Urinary bladder (tissue), 4 donors: ENCODE results near the gene FBXO8. TPM values are rescaled to one million over a fixed set of nuclear protein-coding genes. Genes with fewer than 3 reads are reported as not detected.

Source experiments
- DNase-seq: peaks from one replicate; pipeline ENCODE4 v3.0.0-alpha.2; 2015; ENCODE audit errors: extremely low spot score
- H3K27ac ChIP-seq: one replicate; pipeline ENCODE4 v1.5.1; 2013; ENCODE audit warnings: low read depth, mild to moderate bottlenecking, moderate library complexity
- H3K36me3 ChIP-seq: one replicate; pipeline ENCODE4 v1.6.1; 2013; ENCODE audit warnings: mild to moderate bottlenecking, moderate library complexity; ENCODE audit not compliant: insufficient read depth
- H3K4me1 ChIP-seq: one replicate; pipeline ENCODE4 v1.6.1; 2013; ENCODE audit warnings: mild to moderate bottlenecking, moderate library complexity; ENCODE audit not compliant: insufficient read depth
- H3K4me3 ChIP-seq: one replicate; pipeline ENCODE4 v1.5.1; 2013; ENCODE audit warnings: low read depth, low read length
- WGBS: extraction: QIAGEN DNeasy Blood & Tissue Kit; methylation state at CpG from one replicate; pipeline ENCODE4 v1.1.7; 2013; 5-methylcytosine and 5-hydroxymethylcytosine counted together
- polyA plus RNA-seq: library from polyadenylated mRNA; stranded (reverse); fragments of 200-250 nt; gene quantifications from one replicate; pipeline ENCODE4 v1.2.3, GENCODE V29; 2013
- total RNA-seq: library from RNA; depleted of rRNA; stranded (reverse); fragments of >200 nt; gene quantifications from one replicate; pipeline ENCODE4 v1.2.3, GENCODE V29; 2014
- donor health status: healthy with polysubstance abuse.
- donor health status: healthy.

Gene FBXO8
- total and polyA plus RNA-seq, 2 donors: 33.6 to 69.4 TPM

GRCh38 chr4:174217273-174218126, 66.0 kb downstream of the FBXO8 start:
- Histone ChIP-seq H3K27ac (no peak overlapping the region), H3K4me1 (no peaks in the 10 kb centered on the region), H3K36me3 (no peaks in the 10 kb centered on the region), H3K4me3 (peak overlapping the region; percentile 14)
- DNase-seq: no peak
- whole genome bisulfite sequencing: 4% methylated on average over 41 of the region's 41 CpGs

- no peak overlapping the region for H3K4me3 ChIP-seq
- DNase-seq: no peak
- H3K27ac ChIP-seq: no peak overlapping the region
- no peaks in the 10 kb centered on the region for H3K36me3 ChIP-seq
- H3K4me1 ChIP-seq: no peaks in the 10 kb centered on the region
- 45% methylated on average over 15 of the region's 15 CpGs for WGBS
Observed at GRCh38 chr4:174216799-174217272, 66.6 kb downstream of the FBXO8 start.

- WGBS: 31% methylated on average over 11 of the region's 11 CpGs
- no peaks in the 10 kb centered on the region for H3K36me3 ChIP-seq
- H3K4me1 ChIP-seq: no peaks in the 10 kb centered on the region
- H3K27ac ChIP-seq: no peak overlapping the region
- H3K4me3 ChIP-seq: no peak overlapping the region
- DNase-seq: no peak
Observed at GRCh38 chr4:174215961-174216680, 67.3 kb downstream of the FBXO8 start.

- 60% methylated on average over 5 of the region's 5 CpGs for WGBS
- Histone ChIP-seq H3K36me3 (no peaks in the 10 kb centered on the region), H3K4me3 (no peak overlapping the region), H3K27ac (no peak overlapping the region), H3K4me1 (no peaks in the 10 kb centered on the region)
- DNase-seq: no peak
Observed at GRCh38 chr4:174215057-174215456, 68.4 kb downstream of the FBXO8 start.

GRCh38 chr4:174214101-174214878, 69.2 kb downstream of the FBXO8 start:
- Histone ChIP-seq H3K36me3 (no peaks in the 10 kb centered on the region), H3K4me1 (no peaks in the 10 kb centered on the region), H3K4me3 (no peak overlapping the region), H3K27ac (no peak overlapping the region)
- WGBS: 23% methylated on average over 47 of the region's 47 CpGs
- DNase-seq: no peak

- Histone ChIP-seq H3K36me3 (no peaks in the 10 kb centered on the region), H3K27ac (no peak overlapping the region), H3K4me1 (no peaks in the 10 kb centered on the region), H3K4me3 (no peak overlapping the region)
- DNase-seq: no peak
- WGBS: 20% methylated on average over 16 of the region's 16 CpGs
Observed at GRCh38 chr4:174213731-174214100, 69.8 kb downstream of the FBXO8 start.

- no peak for DNase-seq
- 53% methylated on average over 5 of the region's 5 CpGs for WGBS
- Histone ChIP-seq H3K27ac (no peak overlapping the region), H3K4me1 (no peaks in the 10 kb centered on the region), H3K4me3 (no peak overlapping the region), H3K36me3 (no peaks in the 10 kb centered on the region)
Observed at GRCh38 chr4:174212061-174212460, 71.4 kb downstream of the FBXO8 start.

GRCh38 chr4:174211622-174212044, 71.8 kb downstream of the FBXO8 start:
- no peak for DNase-seq
- Histone ChIP-seq H3K4me3 (no peak overlapping the region), H3K36me3 (no peaks in the 10 kb centered on the region), H3K27ac (no peak overlapping the region), H3K4me1 (no peaks in the 10 kb centered on the region)
- 41% methylated on average over 23 of the region's 23 CpGs for WGBS

GRCh38 chr4:174210952-174211490, 72.4 kb downstream of the FBXO8 start:
- no peak overlapping the region for H3K27ac ChIP-seq
- 70% methylated on average over 6 of the region's 6 CpGs for WGBS
- DNase-seq: no peak
- H3K4me3 ChIP-seq: no peak overlapping the region
- H3K36me3 ChIP-seq: no peaks in the 10 kb centered on the region
- H3K4me1 ChIP-seq: no peaks in the 10 kb centered on the region

GRCh38 chr4:174210354-174210753, 73.1 kb downstream of the FBXO8 start:
- WGBS: 69% methylated on average over 2 of the region's 2 CpGs
- no peak overlapping the region for H3K4me3 ChIP-seq
- DNase-seq: no peak
- no peaks in the 10 kb centered on the region for H3K4me1 ChIP-seq
- H3K27ac ChIP-seq: no peak overlapping the region
- no peaks in the 10 kb centered on the region for H3K36me3 ChIP-seq

GRCh38 chr4:174209341-174209740, 74.1 kb downstream of the FBXO8 start:
- no peak for DNase-seq
- Histone ChIP-seq H3K36me3 (no peaks in the 10 kb centered on the region), H3K27ac (no peak overlapping the region), H3K4me3 (no peak overlapping the region), H3K4me1 (no peaks in the 10 kb centered on the region)
- 10% methylated on average over 1 of the region's 1 CpG for WGBS

- no peaks in the 10 kb centered on the region for H3K4me1 ChIP-seq
- H3K36me3 ChIP-seq: no peaks in the 10 kb centered on the region
- H3K4me3 ChIP-seq: no peak overlapping the region
- WGBS: 69% methylated on average over 3 of the region's 3 CpGs
- no peak overlapping the region for H3K27ac ChIP-seq
- no peak for DNase-seq
Observed at GRCh38 chr4:174207367-174207766, 76.1 kb downstream of the FBXO8 start.

GRCh38 chr4:174204164-174204831, 79.2 kb downstream of the FBXO8 start:
- Histone ChIP-seq H3K36me3 (no peaks in the 10 kb centered on the region), H3K4me1 (no peaks in the 10 kb centered on the region), H3K4me3 (no peak overlapping the region), H3K27ac (no peak overlapping the region)
- 67% methylated on average over 9 of the region's 9 CpGs for WGBS
- no peak for DNase-seq
